Stimulated activated effector memory CD8-positive, alpha-beta T cell treated with anti-CD3 and anti-CD28 coated beads, Interleukin-12 subunit alpha, Interleukin-12 subunit beta, amount 100 ng/mL, for 72 hours (primary cell): ENCODE results near the gene NUS1.
"Not testable (repeated sequence)": the region's sequence is repeated elsewhere in the genome, so short reads cannot be mapped to it uniquely, and the experiment has no call there.

Source experiments
- ATAC-seq: fragments of 150-1000 bp; cut with Tn5 transposase; 2 replicates; pipeline ENCODE4 v1.10.0; 2021
- DNase-seq, 2 donors: peaks; one replicate each; pipeline ENCODE4 v3.0.0; 2021 to 2022; ENCODE audit warnings: low spot score in 2 of 2
- H3K27ac Mint-ChIP-seq: one replicate; pipeline ENCODE4 v1.8.0; 2022; ENCODE audit warnings: mild to moderate bottlenecking, mixed read lengths
- H3K36me3 Mint-ChIP-seq: one replicate; pipeline ENCODE4 v1.8.0; 2022; ENCODE audit warnings: mild to moderate bottlenecking, mixed read lengths
- H3K4me1 Mint-ChIP-seq: one replicate; pipeline ENCODE4 v1.8.0; 2022; ENCODE audit warnings: mixed read lengths
- H3K4me3 Mint-ChIP-seq: one replicate; pipeline ENCODE4 v1.8.0; 2022; ENCODE audit warnings: mild to moderate bottlenecking, mixed read lengths
- H3K9me3 Mint-ChIP-seq: one replicate; pipeline ENCODE4 v1.8.0; 2022; ENCODE audit warnings: mixed read lengths

Gene NUS1

DNA sequence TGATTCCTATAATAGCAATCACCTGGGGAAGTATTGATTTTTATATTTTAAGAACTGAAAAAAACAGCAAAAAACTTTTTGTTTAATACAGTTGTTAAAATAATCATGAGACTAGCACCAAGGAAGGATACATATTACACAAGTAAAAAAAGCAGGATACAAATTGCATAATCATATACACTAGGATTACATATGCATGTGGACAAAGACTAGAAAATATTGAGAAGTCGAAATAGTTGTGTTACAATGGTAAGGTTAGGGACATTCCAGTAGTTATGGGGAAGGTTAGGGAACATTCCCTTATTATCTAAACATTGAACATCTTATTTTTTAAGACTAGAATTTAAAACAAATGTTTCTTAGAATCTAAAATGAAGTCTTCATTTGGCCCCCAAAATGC lies 9.5 kb downstream of the NUS1 start:
- Mint-ChIP-seq H3K4me3 (no peak overlapping the region), H3K27ac (peak overlapping the region; percentile 50), H3K9me3 (no peaks in the 10 kb centered on the region), H3K4me1 (peaks cover 71% of the 10 kb centered on the region), H3K36me3 (peaks cover 24% of the 10 kb centered on the region)
- ATAC-seq: no peak
- DNase-seq: no peak

- Mint-ChIP-seq H3K4me3 (no peak overlapping the region), H3K27ac (no peak overlapping the region), H3K36me3 (peaks cover 21% of the 10 kb centered on the region), H3K4me1 (peaks cover 68% of the 10 kb centered on the region), H3K9me3 (no peaks in the 10 kb centered on the region)
- ATAC-seq: no peak
- DNase-seq: no peak
Observed at GRCh38 chr6:117685359-117685758, 10.1 kb downstream of the NUS1 start.

DNA sequence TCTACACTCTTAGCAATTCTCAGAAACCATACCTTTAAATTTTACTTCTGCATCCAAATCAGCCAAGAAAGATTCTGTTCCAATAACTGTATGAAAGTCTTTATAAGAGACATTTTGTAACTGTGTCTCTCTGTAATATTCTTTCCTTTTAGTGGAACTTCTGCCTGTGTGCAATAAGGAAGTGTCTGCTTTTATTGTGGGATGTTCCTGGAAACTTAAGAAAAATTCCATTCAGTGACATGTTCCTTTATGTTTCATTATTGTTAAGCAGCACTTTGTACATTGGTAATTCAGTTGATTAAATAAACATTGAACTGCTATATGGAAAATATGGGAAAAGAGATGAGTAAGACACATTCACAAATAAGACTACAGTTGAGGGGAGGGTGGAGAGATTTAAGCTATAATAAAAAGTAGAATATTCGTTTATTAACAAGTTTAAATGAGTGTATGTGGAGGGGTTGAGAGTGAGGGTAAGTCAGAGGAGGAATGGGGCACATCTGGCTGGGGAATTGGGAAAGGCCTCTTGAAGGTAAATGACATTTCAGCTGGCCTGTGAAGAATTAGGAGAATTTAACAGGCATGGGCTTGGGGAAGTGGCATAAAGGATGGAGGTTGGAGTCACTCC lies 11.9 kb downstream of the NUS1 start:
- Mint-ChIP-seq H3K4me3 (no peak overlapping the region), H3K4me1 (peaks cover 60% of the 10 kb centered on the region), H3K27ac (peak overlapping the region; percentile 10), H3K36me3 (peaks cover 26% of the 10 kb centered on the region), H3K9me3 (no peaks in the 10 kb centered on the region)
- no peak for DNase-seq
- ATAC-seq: no peak

- H3K4me3 Mint-ChIP-seq, ATAC-seq, DNase-seq, H3K9me3 Mint-ChIP-seq, H3K27ac Mint-ChIP-seq: not testable (repeated sequence)
- Mint-ChIP-seq H3K36me3 (peaks cover 46% of the 10 kb centered on the region), H3K4me1 (peaks cover 45% of the 10 kb centered on the region)
Observed at GRCh38 chr6:117689584-117689983, 14.3 kb downstream of the NUS1 start.

GRCh38 chr6:117706504-117706903 lies 31.2 kb downstream of the NUS1 start:
- ATAC-seq (no peak), DNase-seq (no peak)
- peaks cover 16% of the 10 kb centered on the region for H3K36me3 Mint-ChIP-seq
- no peak overlapping the region for H3K4me3 Mint-ChIP-seq
- H3K4me1 Mint-ChIP-seq: peaks cover 6% of the 10 kb centered on the region
- no peaks in the 10 kb centered on the region for H3K9me3 Mint-ChIP-seq
- no peak overlapping the region for H3K27ac Mint-ChIP-seq

DNA sequence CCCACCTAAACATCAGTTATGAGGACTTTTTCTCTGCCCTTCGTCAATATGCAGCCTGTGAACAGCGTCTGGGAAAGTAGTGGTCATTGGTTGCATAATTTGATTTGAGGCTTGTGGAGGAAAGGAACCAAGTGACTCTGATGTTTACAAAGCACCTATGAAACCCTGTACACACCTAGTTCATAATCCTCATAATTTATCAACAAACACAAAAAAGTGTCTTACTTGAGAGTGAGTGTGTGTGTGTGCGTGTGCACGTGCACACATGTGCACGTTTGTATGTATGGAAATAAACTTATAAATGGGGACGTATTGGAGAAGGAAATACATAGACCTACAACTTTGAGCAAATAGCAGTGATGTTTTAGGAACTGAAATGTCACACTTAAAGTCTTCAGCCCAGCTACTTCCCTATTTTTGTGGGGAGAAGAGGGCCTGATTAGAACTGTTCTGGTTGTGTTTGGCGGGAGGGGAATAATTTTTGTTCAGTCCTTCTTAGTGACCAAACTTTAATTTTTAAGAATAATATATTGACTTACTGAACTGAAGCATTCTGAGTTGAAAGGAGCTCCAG lies 31.8 kb downstream of the NUS1 start:
- not testable (repeated sequence) for H3K27ac Mint-ChIP-seq, ATAC-seq, H3K4me1 Mint-ChIP-seq, H3K9me3 Mint-ChIP-seq, H3K4me3 Mint-ChIP-seq, DNase-seq
- H3K36me3 Mint-ChIP-seq: peaks cover 17% of the 10 kb centered on the region

GRCh38 chr6:117711369-117711768 lies 36.1 kb downstream of the NUS1 start:
- DNase-seq (no peak), ATAC-seq (no peak)
- no peak overlapping the region for H3K4me3 Mint-ChIP-seq
- H3K9me3 Mint-ChIP-seq: no peaks in the 10 kb centered on the region
- peaks cover 6% of the 10 kb centered on the region for H3K4me1 Mint-ChIP-seq
- no peak overlapping the region for H3K27ac Mint-ChIP-seq
- H3K36me3 Mint-ChIP-seq: peaks cover 17% of the 10 kb centered on the region

- no peaks in the 10 kb centered on the region for H3K36me3 Mint-ChIP-seq
- no peak overlapping the region for H3K4me3 Mint-ChIP-seq
- DNase-seq (no peak), ATAC-seq (no peak)
- no peak overlapping the region for H3K27ac Mint-ChIP-seq
- H3K4me1 Mint-ChIP-seq: no peaks in the 10 kb centered on the region
- peaks cover 2% of the 10 kb centered on the region for H3K9me3 Mint-ChIP-seq
Observed at GRCh38 chr6:117718895-117719294, 43.6 kb downstream of the NUS1 start.

- H3K4me1 Mint-ChIP-seq, H3K4me3 Mint-ChIP-seq, H3K27ac Mint-ChIP-seq, ATAC-seq, H3K36me3 Mint-ChIP-seq, H3K9me3 Mint-ChIP-seq, DNase-seq: not testable (repeated sequence)
Observed at GRCh38 chr6:117721520-117721919, 46.3 kb downstream of the NUS1 start.

DNA sequence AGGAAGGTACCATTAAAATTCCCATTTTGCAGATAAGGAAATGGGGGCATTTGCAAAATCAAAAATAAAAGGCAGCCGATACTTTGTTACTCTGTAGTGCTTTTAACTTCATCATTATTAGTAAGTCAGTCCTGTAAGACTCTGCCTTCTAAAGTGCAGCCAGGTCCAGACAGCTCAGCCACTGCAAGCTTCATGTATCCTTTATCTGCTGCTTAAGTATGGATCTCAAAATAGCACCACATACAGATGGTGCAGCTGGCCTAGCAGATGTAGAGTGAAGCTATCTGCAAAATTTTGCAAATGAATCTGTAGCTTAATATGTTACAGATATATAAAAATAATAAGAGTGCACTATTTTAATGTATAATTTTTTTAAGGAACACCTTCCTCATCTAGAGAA lies 53.4 kb downstream of the NUS1 start:
- Mint-ChIP-seq H3K9me3 (no peaks in the 10 kb centered on the region), H3K4me1 (no peaks in the 10 kb centered on the region), H3K4me3 (no peak overlapping the region), H3K27ac (no peak overlapping the region), H3K36me3 (no peaks in the 10 kb centered on the region)
- ATAC-seq (no peak), DNase-seq (no peak)

DNA sequence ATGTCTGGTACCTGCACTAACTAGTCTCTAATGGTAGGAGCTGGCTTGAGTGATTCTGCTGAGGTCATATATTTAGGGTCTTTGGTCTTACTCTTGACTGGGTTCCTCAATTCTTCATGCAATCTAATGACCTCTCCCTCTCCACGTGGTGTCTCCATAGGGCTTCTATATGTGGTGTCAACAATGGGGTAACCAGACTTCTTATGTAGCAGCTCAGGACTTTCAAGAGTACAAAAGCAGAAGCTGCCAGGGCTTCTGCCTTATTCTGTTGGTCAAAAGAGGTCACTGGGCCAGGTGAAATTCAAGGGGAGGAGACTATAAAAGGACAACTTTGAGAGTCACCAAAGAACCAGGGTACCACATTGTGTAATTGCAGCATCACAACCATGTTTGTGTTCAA lies 54.3 kb downstream of the NUS1 start:
- Mint-ChIP-seq H3K9me3 (no peaks in the 10 kb centered on the region), H3K27ac (no peak overlapping the region), H3K36me3 (no peaks in the 10 kb centered on the region), H3K4me1 (no peaks in the 10 kb centered on the region), H3K4me3 (no peak overlapping the region)
- DNase-seq: no peak
- no peak for ATAC-seq

DNA sequence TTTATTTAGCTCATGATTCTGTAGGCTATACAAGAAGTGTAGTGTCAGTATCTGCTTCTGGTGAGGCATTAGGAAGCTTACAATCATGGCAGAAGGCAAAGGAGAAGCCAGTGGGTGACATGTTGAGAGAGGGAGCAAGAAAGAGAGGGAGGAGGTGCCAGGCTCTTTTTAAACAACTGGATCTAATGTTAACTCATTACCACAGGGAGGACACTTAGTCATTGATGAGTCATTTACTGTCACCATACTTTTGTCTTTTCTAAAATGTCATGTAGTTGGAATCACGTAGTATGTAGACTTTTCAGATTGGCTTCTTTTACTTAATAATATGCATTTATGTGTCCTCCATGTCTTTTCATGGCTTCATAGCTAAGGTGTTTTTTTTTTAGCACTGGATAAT lies 58.1 kb downstream of the NUS1 start:
- H3K4me3 Mint-ChIP-seq: no peak overlapping the region
- no peaks in the 10 kb centered on the region for H3K4me1 Mint-ChIP-seq
- no peaks in the 10 kb centered on the region for H3K9me3 Mint-ChIP-seq
- peak; percentile 69 for ATAC-seq
- H3K36me3 Mint-ChIP-seq: no peaks in the 10 kb centered on the region
- H3K27ac Mint-ChIP-seq: no peak overlapping the region
- no peak for DNase-seq

GRCh38 chr6:117739869-117740268 lies 64.6 kb downstream of the NUS1 start:
- no peaks in the 10 kb centered on the region for H3K36me3 Mint-ChIP-seq
- no peak for DNase-seq
- no peak overlapping the region for H3K4me3 Mint-ChIP-seq
- H3K4me1 Mint-ChIP-seq: no peaks in the 10 kb centered on the region
- ATAC-seq: no peak
- peaks cover 9% of the 10 kb centered on the region for H3K9me3 Mint-ChIP-seq
- no peak overlapping the region for H3K27ac Mint-ChIP-seq

DNA sequence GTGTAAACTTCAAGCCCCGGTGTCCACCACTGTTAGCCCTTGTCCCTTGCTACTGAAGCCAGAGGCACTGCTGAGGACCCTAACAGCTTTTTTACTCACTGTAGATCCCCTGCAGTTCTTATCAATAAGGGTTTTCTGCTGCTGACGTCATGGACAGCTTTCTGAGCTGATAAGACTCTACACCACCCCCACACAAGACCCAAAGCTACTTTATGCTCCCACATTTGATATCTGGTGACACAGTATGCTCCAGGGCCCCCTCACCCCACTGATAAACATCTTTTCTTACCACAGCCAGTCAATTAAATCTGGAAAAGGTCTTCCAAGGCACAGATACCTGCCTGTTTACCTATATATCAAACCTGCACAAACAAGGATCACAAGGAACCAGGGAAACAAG lies 65.3 kb downstream of the NUS1 start:
- DNase-seq (no peak), ATAC-seq (no peak)
- no peaks in the 10 kb centered on the region for H3K4me1 Mint-ChIP-seq
- no peaks in the 10 kb centered on the region for H3K36me3 Mint-ChIP-seq
- no peak overlapping the region for H3K4me3 Mint-ChIP-seq
- H3K27ac Mint-ChIP-seq: no peak overlapping the region
- peaks cover 9% of the 10 kb centered on the region for H3K9me3 Mint-ChIP-seq

GRCh38 chr6:117750675-117751074 lies 75.4 kb downstream of the NUS1 start:
- not testable (repeated sequence) for H3K27ac Mint-ChIP-seq, H3K9me3 Mint-ChIP-seq, DNase-seq, H3K4me3 Mint-ChIP-seq, H3K4me1 Mint-ChIP-seq, H3K36me3 Mint-ChIP-seq, ATAC-seq
